Mononuclear cell (primary cell): ENCODE data around the gene RAB20. TPM values are rescaled to one million over a fixed set of nuclear protein-coding genes. Genes with fewer than 3 reads are reported as not detected.
"Not testable (repeated sequence)": the region's sequence is repeated elsewhere in the genome, so short reads cannot be mapped to it uniquely, and the experiment has no call there.

ENCODE experiments used
- H3K27me3 ChIP-seq: 2 replicates; pipeline ENCODE4 v1.6.0; 2011; ENCODE audit warnings: low read length, control low read depth; ENCODE audit not compliant: insufficient read depth
- H3K4me1 ChIP-seq: 2 replicates; pipeline ENCODE4 v1.5.1; 2011; ENCODE audit warnings: mild to moderate bottlenecking, low read length, control low read depth; ENCODE audit not compliant: insufficient read depth
- H3K4me3 ChIP-seq: 2 replicates; pipeline ENCODE4 v1.5.1; 2011; ENCODE audit warnings: mild to moderate bottlenecking, low read length, moderate library complexity
- H3K9me3 ChIP-seq: 2 replicates; pipeline ENCODE4 v1.5.1; 2011; ENCODE audit warnings: low read depth, mild to moderate bottlenecking, control low read depth, low read length
- total RNA-seq: library from RNA; depleted of rRNA; stranded (reverse); fragments of >200 nt; gene quantifications from one replicate; pipeline ENCODE4 v1.2.3, GENCODE V29; 2012

The RAB20 gene
- total RNA-seq, 1 donor, result 50.6 TPM

- peaks cover 76% of the 10 kb centered on the region for H3K4me1 ChIP-seq
These were observed 27.5 kb downstream of the RAB20 start for GRCh38 chr13:110533771-110534670.

DNA sequence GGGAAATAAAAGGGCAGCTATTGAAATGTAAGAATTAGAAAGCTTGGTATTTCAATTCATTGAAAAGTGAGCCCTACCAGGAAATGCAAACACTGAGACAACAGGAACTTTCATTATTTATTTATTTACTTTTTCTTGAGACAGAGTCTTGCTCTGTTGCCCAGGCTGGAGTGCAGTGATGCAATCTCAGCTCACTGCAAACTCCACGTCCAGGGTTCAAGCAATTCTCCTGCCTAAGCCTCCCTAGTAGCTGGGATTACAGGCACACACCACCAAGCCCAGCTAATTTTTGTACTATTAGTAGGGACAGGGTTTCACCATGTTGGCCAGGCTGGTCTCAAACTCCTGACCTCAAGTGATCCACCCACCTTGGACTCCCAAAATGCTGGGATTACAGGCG, 29.3 kb downstream of the RAB20 start:
- not testable (repeated sequence) for H3K27me3 ChIP-seq, H3K4me3 ChIP-seq, H3K9me3 ChIP-seq
- H3K4me1 ChIP-seq, result peaks cover 77% of the 10 kb centered on the region

More at GRCh38 chr13:110533771-110534670, 27.5 kb downstream of the RAB20 start:
- Histone ChIP-seq H3K4me3 (no peak overlapping the region), H3K9me3 (no peaks in the 10 kb centered on the region), H3K27me3 (no peaks in the 10 kb centered on the region)

GRCh38 chr13:110531671-110532083, 29.8 kb downstream of the RAB20 start:
- Histone ChIP-seq H3K4me3 (no peak overlapping the region), H3K27me3 (no peaks in the 10 kb centered on the region), H3K4me1 (peaks cover 72% of the 10 kb centered on the region), H3K9me3 (no peaks in the 10 kb centered on the region)

DNA sequence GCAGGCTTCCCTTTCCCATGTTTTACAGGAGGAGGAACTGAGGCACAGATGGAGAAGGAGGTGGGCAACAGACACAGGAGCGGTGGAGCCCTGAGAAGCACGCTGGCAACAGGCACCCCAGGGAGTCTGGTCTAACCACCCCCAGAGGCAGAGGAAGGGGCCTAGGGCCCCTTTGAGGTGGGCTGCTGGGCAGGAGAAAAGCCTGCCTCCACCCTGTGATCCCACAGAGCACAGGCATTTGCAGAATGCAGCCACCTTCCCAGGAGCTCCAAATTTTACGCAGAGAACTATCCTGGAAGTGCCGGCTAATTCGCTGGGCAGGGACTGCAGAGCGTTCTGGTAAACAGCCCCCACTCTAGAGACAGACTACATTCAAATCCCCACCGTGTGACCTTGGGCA, 30.4 kb downstream of the RAB20 start:
- Histone ChIP-seq H3K9me3 (no peaks in the 10 kb centered on the region), H3K4me1 (peaks cover 69% of the 10 kb centered on the region), H3K4me3 (no peak overlapping the region), H3K27me3 (no peaks in the 10 kb centered on the region)

DNA sequence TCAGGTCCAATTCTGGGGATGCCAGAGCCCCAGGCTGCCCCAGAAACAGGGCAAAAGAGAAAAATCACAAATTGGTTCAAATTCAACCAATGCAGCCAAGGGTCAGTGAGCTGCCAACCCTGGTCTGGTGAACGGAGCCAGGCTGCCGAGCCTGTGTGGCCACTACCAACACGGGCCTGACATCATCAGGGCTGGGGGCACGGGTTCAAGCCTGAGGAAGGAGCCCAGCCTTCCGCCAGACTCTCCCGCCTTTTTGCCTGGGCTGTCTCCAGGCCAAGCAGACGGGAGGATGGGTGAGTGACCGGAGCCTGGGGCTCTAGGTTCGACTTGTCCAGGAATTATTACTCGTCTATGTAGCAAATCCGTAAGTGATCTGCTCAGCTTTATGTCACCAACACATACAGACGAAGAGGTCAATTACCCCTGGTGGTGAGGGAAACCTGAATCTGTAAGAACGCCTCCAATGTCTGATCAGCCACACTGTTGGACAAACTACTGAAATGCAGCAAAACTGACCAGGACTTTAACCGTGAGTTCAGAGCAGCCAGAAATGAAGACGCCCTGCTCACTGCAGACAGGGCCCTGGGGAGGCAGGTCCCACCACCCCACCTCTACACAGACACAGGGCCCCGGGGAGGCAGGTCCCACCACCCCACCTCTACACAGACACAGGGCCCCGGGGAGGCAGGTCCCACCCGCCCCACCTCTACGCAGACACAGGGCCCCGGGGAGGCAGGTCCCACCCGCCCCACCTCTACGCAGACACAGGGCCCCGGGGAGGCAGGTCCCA, 31.8 kb downstream of the RAB20 start:
- Histone ChIP-seq H3K27me3 (no peaks in the 10 kb centered on the region), H3K4me3 (no peak overlapping the region), H3K4me1 (peaks cover 70% of the 10 kb centered on the region), H3K9me3 (no peaks in the 10 kb centered on the region)

DNA sequence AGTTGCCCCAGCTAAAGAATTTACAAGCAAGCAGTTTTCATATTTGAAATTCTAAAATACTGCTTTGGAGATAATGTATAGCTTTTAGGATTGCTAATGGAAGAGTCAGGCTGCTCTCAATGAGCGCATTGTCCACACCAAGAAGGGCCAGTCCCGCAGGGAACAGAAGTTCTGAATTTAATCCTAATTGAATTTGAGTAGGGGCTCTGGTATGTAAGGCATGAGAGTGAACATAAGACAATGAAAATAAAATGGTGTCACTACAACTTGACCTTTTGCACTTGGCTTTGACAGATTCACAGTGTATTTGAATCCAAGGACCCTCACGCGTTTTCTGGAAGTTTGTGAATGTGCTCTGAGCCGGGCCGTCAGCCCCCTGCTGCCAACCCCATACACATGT, 32.6 kb downstream of the RAB20 start:
- Histone ChIP-seq H3K27me3 (no peaks in the 10 kb centered on the region), H3K4me1 (peaks cover 74% of the 10 kb centered on the region), H3K4me3 (no peak overlapping the region), H3K9me3 (no peaks in the 10 kb centered on the region)

DNA sequence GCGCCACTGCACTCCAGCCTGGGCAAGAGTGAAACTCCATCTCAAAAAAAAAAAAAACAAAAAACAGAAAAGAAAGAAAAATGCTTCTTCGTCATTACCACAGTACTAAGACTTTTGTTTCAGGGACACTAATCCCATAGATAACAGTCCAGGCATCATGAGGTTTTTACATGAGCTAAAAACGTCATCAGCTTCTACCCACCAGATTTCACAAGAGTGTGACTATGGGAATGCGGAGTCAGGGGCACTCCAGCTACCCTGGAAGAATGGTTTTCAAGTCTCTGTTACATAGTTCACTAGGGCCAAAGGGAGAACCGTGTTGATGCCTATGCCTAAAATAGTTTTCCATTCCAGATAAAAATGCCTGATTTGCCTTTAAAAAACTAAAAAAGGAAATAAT, 33.2 kb downstream of the RAB20 start:
- Histone ChIP-seq H3K4me3 (no peak overlapping the region), H3K4me1 (peaks cover 74% of the 10 kb centered on the region), H3K9me3 (no peaks in the 10 kb centered on the region), H3K27me3 (no peaks in the 10 kb centered on the region)

GRCh38 chr13:110525328-110526319, 35.9 kb downstream of the RAB20 start:
- no peaks in the 10 kb centered on the region for H3K9me3 ChIP-seq
- peaks cover 75% of the 10 kb centered on the region for H3K4me1 ChIP-seq
- no peaks in the 10 kb centered on the region for H3K27me3 ChIP-seq
- no peak overlapping the region for H3K4me3 ChIP-seq

- peaks cover 85% of the 10 kb centered on the region for H3K4me1 ChIP-seq
- no peaks in the 10 kb centered on the region for H3K9me3 ChIP-seq
- no peak overlapping the region for H3K4me3 ChIP-seq
- H3K27me3 ChIP-seq, result no peaks in the 10 kb centered on the region
These were observed 36.8 kb downstream of the RAB20 start for GRCh38 chr13:110524541-110525257.

- H3K9me3 ChIP-seq, result no peaks in the 10 kb centered on the region
- no peak overlapping the region for H3K4me3 ChIP-seq
- peaks cover 88% of the 10 kb centered on the region for H3K4me1 ChIP-seq
- no peaks in the 10 kb centered on the region for H3K27me3 ChIP-seq
These were observed 37.5 kb downstream of the RAB20 start for GRCh38 chr13:110523838-110524540.

GRCh38 chr13:110523180-110523579, 38.3 kb downstream of the RAB20 start:
- H3K27me3 ChIP-seq, result no peaks in the 10 kb centered on the region
- H3K9me3 ChIP-seq, result no peaks in the 10 kb centered on the region
- H3K4me1 ChIP-seq, result peaks cover 88% of the 10 kb centered on the region
- no peak overlapping the region for H3K4me3 ChIP-seq

DNA sequence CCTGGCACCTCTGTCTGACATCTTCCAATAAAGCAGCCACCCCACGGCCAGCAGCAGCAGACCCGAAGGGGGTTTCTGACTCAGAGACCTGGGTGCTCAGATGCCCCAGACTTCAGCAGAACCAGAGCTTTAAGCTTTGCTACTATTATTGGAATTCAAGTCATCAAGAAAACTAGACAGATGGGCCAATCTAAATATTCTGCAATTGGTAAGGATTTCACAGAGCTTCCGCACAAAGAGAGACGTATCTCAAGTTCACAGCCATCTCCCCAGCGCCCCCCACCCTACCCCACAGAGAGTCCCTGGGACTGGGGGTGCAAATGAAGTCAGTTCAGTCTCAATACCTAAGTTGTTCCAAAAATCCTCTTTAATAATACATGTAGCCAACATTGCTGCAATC, 38.8 kb downstream of the RAB20 start:
- peaks cover 88% of the 10 kb centered on the region for H3K4me1 ChIP-seq
- H3K9me3 ChIP-seq, result no peaks in the 10 kb centered on the region
- no peaks in the 10 kb centered on the region for H3K27me3 ChIP-seq
- no peak overlapping the region for H3K4me3 ChIP-seq

DNA sequence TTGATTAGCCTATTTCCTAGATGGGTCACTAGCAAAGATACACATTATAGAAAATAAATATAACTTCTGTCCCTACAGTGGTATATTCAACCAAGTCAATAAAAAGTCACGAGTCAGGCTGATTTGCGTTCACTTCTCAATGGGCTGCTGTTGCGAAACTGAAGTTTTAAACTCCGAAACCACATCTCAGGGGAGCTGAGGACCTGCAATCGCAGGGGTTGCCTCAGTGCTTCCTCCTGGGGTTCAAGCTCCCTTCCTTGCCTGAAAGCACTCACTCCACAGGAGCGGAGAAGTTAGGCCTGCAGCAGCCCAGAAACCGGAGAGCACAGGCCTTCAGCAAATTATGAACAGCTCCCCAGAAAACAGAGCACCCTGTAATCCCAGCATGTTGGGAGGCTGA, 39.6 kb downstream of the RAB20 start:
- Histone ChIP-seq H3K4me3 (no peak overlapping the region), H3K9me3 (no peaks in the 10 kb centered on the region), H3K4me1 (peaks cover 83% of the 10 kb centered on the region), H3K27me3 (no peaks in the 10 kb centered on the region)
